Esophagus squamous epithelium (tissue), 5 donors: ENCODE data around the gene CPXM2. TPM values are rescaled to one million over a fixed set of nuclear protein-coding genes. Genes with fewer than 3 reads are reported as not detected.

ENCODE experiments used
- DNase-seq: peaks from one replicate; lab custom pipeline; 2025; lab: John Stamatoyannopoulos, UW
- H3K27ac ChIP-seq, 4 donors: fragments of 200-600 bp; sonication (generic); one replicate each; pipeline ENCODE4 v1.5.1; 2016 to 2019; ENCODE audit warnings: mild to moderate bottlenecking in 1 of 4
- H3K27me3 ChIP-seq, 4 donors: fragments of 200-600 bp; sonication (generic); 1 replicate in 3 of 4; 2 replicates in 1 of 4; pipeline versions ENCODE4 v1.5.1 to v1.6.0; 2017 to 2021; ENCODE audit warnings: antibody characterized with exemption in 1 of 4
- H3K36me3 ChIP-seq, 3 donors: fragments of 200-600 bp; sonication (generic); one replicate each; pipeline ENCODE4 v1.5.1; 2016 to 2019
- H3K4me1 ChIP-seq, 3 donors: fragments of 200-600 bp; sonication (generic); one replicate each; pipeline ENCODE4 v1.5.1; 2017 to 2019
- H3K4me3 ChIP-seq, 4 donors: fragments of 200-600 bp; sonication (generic); 1 replicate in 3 of 4; 2 replicates in 1 of 4; pipeline ENCODE4 v1.5.1; 2016 to 2019; ENCODE audit warnings: mild to moderate bottlenecking in 2 of 4, moderate library complexity in 1 of 4
- H3K9me3 ChIP-seq, 3 donors: fragments of 200-600 bp; sonication (generic); one replicate each; pipeline ENCODE4 v1.5.1; 2016 to 2019
- POLR2A ChIP-seq, 4 donors: fragments of 450-650 bp; IDR thresholded peaks; one replicate each; pipeline ENCODE4 v1.6.1; 2017; ENCODE audit warnings: antibody characterized with exemption in 4 of 4, mild to moderate bottlenecking in 4 of 4, moderate library complexity in 3 of 4
- WGBS, 2 donors: methylation state at CpG; one replicate each; pipeline ENCODE4 v1.1.5; 2018; 5-methylcytosine and 5-hydroxymethylcytosine counted together
- intact Hi-C: fragments of 100-400 bp; cut with DNase I; formaldehyde crosslinking; loops from one replicate; pipeline ENCODE4 v1.15.0; 2022
- total RNA-seq, 4 donors: library from RNA; depleted of rRNA; stranded (reverse); fragments of >200 nt; gene quantifications; one replicate each; pipeline ENCODE4 v1.1.0, GENCODE V29; 2016
- TF ChIP-seq, protein P1 (sequence below), 6 experiments: fragments of 450-650 bp in 4 of 6; fragments of 200-600 bp in 2 of 6; sonication (generic) in 2 of 6; IDR thresholded peaks; one replicate each; pipeline ENCODE4 v1.5.1; 2016 to 2019; ENCODE audit warnings: antibody characterized with exemption in 6 of 6, mild to moderate bottlenecking in 4 of 6, moderate library complexity in 4 of 6
- donor health status: DM: yes; HTN: yes; CAD: no.

The CPXM2 gene
- total RNA-seq, 4 donors from 2014 or later, result 2.5 to 9.2 (median 3.0) TPM

DNA sequence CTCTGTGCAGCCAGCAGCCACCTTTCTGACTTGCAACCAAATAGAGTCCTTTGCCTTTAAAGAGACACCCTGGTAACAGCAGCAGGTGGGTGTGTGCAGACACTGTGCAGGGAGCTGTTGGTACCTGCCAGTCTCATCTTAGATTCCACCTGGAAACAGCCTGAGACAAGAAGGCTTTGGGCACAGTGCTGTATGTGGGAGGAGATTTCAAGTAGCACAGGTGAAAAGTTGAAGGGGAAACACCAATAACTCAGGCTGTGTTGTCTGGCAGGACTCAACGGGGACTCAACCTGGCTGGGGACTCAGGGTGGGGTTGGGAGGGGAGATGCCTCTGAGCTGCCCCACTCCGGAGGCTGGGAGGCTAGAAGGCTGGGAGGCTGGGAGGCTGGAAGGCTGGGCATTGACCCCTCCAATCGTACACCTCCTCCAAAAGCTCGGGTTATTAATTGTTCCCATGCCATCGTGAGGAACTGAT is 6.7 kb downstream of the CPXM2 start:
- Histone ChIP-seq H3K36me3 (no peaks in the 10 kb centered on the region), H3K27me3 (no peaks in the 10 kb centered on the region), H3K27ac (peak overlapping the region in 3 of 4 donors; percentile 57 to 74 (median 61)), H3K9me3 (no peaks in the 10 kb centered on the region), H3K4me3 (no peak overlapping the region), H3K4me1 (peaks cover 26 to 63% (median 39%) of the 10 kb centered on the region in 3 donors)
- WGBS, 2 donors, result 46 to 49% methylated on average over 4 to 5 of the region's 5 CpGs
- intact Hi-C loops, result no loop called here
- TF ChIP-seq, protein P1, sequence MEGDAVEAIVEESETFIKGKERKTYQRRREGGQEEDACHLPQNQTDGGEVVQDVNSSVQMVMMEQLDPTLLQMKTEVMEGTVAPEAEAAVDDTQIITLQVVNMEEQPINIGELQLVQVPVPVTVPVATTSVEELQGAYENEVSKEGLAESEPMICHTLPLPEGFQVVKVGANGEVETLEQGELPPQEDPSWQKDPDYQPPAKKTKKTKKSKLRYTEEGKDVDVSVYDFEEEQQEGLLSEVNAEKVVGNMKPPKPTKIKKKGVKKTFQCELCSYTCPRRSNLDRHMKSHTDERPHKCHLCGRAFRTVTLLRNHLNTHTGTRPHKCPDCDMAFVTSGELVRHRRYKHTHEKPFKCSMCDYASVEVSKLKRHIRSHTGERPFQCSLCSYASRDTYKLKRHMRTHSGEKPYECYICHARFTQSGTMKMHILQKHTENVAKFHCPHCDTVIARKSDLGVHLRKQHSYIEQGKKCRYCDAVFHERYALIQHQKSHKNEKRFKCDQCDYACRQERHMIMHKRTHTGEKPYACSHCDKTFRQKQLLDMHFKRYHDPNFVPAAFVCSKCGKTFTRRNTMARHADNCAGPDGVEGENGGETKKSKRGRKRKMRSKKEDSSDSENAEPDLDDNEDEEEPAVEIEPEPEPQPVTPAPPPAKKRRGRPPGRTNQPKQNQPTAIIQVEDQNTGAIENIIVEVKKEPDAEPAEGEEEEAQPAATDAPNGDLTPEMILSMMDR (IDR thresholded peaks at IDR 0.05), result no peak
- no peak for TF ChIP-seq POLR2A (IDR thresholded peaks at IDR 0.05)
- DNase-seq, result no peak

DNA sequence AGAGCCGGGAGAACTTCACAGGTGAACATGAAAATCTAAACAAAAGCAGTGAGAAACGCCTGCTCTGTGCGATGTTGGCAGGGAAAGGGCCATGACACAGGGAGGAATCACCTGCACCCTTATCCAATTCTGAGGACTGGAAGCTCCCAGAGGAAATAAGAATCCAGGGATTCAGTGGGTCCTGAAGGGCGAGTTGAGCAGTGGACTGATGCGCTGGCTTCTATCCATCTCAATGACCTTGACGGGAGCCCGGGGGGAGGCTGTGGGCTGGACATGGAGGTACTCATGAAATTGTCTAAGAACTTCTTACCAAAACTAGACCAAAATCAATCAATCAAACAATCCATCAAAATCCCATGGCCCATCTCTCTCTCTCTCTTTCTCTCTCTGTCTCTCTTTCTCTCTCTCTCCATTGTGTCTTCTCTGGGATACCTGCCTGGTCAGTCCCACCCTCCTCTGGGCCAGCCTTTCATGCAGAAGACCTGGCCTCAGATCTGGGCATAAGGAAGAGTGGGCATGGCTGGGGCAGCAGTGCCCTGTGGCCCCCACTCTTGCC is 7.2 kb downstream of the CPXM2 start:
- intact Hi-C loops, result no loop called here
- Histone ChIP-seq H3K27me3 (no peaks in the 10 kb centered on the region), H3K27ac (peak overlapping the region in 3 of 4 donors; percentile 44 to 74 (median 57)), H3K4me1 (peaks cover 26 to 58% (median 39%) of the 10 kb centered on the region in 3 donors), H3K4me3 (no peak overlapping the region), H3K9me3 (no peaks in the 10 kb centered on the region), H3K36me3 (no peaks in the 10 kb centered on the region)
- no peak for TF ChIP-seq POLR2A (IDR thresholded peaks at IDR 0.05)
- TF ChIP-seq, protein P1 (IDR thresholded peaks at IDR 0.05), result no peak
- no peak for DNase-seq
- 51 to 58% methylated on average over 5 to 7 of the region's 7 CpGs for WGBS, 2 donors

- intact Hi-C loops, result no loop called here
- WGBS, 2 donors, result 62 to 71% methylated on average over 5 of the region's 5 CpGs
- no peak for DNase-seq
- Histone ChIP-seq H3K27ac (peak overlapping the region in 3 of 4 donors; percentile 44 to 74 (median 57)), H3K36me3 (no peaks in the 10 kb centered on the region), H3K27me3 (no peaks in the 10 kb centered on the region), H3K4me3 (no peak overlapping the region), H3K9me3 (no peaks in the 10 kb centered on the region), H3K4me1 (peaks cover 26 to 55% (median 36%) of the 10 kb centered on the region in 3 donors)
- TF ChIP-seq, protein P1 (IDR thresholded peaks at IDR 0.05), result no peak
- no peak for TF ChIP-seq POLR2A (IDR thresholded peaks at IDR 0.05)
These were observed 7.8 kb downstream of the CPXM2 start for GRCh38 chr10:123883673-123884320.

DNA sequence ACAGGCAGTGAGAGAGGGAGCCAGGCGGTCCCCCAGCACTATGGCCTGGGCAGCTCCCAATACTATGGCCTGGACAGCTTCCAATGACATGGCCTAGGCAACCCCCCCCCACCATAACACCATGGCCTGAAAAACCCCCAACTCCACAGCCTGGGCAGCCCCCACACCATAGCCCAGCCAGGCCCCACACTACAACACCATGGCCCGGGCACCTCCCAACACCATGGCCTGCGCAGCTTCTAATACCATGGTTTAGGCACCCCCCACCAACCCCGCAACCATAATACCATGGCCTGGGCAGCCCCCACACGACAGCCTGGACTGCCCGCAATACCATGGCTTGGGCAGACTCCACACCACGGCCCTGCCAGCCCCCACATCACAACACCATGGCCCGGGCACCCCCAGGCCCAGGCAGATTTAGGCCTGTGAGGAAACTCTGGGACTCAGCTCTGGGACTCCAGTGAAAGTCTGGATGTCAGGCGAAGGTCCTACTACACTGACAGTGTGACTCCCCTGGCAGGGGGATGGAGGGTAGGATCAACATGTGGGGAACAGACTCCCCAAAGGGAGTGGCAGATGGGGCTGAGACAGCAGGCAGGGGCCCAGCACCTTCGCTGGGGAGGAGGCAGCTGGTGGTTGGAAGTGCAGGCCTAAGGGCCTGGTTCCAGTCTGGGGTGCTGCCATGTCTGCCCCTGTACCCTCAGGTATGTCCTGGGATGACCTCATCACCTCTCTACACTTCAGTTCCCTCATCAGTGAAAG is 8.7 kb downstream of the CPXM2 start:
- peaks cover 26 to 54% (median 33%) of the 10 kb centered on the region in 3 donors for H3K4me1 ChIP-seq
- WGBS, 2 donors, result 63 to 86% methylated on average over 2 to 3 of the region's 10 CpGs
- H3K9me3 ChIP-seq, result no peaks in the 10 kb centered on the region
- intact Hi-C loops, result no loop called here
- no peak overlapping the region for H3K4me3 ChIP-seq
- H3K36me3 ChIP-seq, result no peaks in the 10 kb centered on the region
- H3K27me3 ChIP-seq, result no peaks in the 10 kb centered on the region
- H3K27ac ChIP-seq, result peak overlapping the region in 3 of 4 donors; percentile 36 to 74 (median 52)
- no peak for DNase-seq
- TF ChIP-seq, protein P1 (IDR thresholded peaks at IDR 0.05), result no peak
- TF ChIP-seq POLR2A (IDR thresholded peaks at IDR 0.05), result no peak
